ENCODE measurements around the gene PLSCR1. TPM values are rescaled to one million over a fixed set of nuclear protein-coding genes. Genes with fewer than 3 reads are reported as not detected.

PLSCR1 gene
- total and polyA plus RNA-seq, 10 donors: 42.4 to 267 (median 179) TPM

GRCh38 chr3:146511402-146512134 is 32.8 kb downstream of the PLSCR1 start:
- Histone ChIP-seq H3K27me3 (replicated peaks in 1 of 7) (no peaks in the 10 kb centered on the region), H3K4me3 (no peak overlapping the region), H3K4me1 (peaks cover 0 to 18% (median 7%) of the 10 kb centered on the region in 6 donors), H3K9me3 (no peaks in the 10 kb centered on the region), H3K36me3 (peaks cover 0 to 60% (median 31%) of the 10 kb centered on the region in 6 donors), H3K27ac (peak overlapping the region in 1 of 8 donors; percentile 1)
- 86 to 94% (median 90%) methylated on average over 3 of the region's 3 CpGs for WGBS, 5 donors
- intact Hi-C loops (cut with DNase I; ENCODE audit: low total_unique reads): no loop called here
- no peak for TF ChIP-seq POLR2A (IDR thresholded peaks at IDR 0.05)
- TF ChIP-seq CTCF (IDR thresholded peaks at IDR 0.05 in 8 of 11, conservative IDR thresholded peaks at IDR 0.05 in 3 of 11): no peak
- no peak for TF ChIP-seq POLR2AphosphoS5 (IDR thresholded peaks at IDR 0.05)
- DNase-seq: no peak

DNA sequence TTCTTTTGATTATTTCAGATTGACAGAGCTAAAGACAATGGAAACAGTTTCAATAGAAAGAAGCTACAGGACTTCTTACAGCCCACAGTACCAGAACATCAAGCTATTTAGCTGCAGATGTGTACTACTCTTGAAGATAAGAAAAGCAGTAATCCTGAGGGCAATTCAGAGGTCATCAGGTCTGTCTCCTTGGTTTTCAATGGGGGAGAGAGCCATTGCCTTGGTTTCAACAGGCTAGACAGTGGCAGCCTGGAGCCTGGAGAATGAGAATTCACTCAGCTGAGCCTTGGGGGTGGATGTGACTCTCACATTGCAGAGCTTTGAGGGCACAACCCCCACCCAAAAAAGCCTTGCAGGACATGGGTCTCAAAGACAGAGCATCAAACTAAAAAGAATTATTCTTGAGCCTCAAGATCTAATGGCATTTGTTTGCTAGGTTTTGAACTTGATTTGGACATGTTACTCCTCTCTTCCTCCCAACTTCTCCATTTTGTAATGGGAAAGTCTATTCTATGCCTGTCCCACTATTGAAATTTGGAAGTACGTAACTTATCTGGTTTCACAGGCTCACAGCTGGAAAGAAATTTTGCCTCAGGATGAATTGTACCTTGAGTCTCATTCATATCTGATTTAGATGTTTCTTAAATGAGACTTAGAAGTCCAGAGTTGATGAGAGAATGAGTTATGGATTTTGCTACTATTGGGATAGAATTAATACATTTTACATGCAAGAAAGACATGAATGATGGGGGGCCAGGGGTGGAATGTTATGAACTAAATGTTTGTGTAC is 36.9 kb downstream of the PLSCR1 start:
- 83 to 93% (median 89%) methylated on average over 1 of the region's 1 CpG for WGBS, 5 donors
- Histone ChIP-seq H3K27ac (peak overlapping the region in 7 of 8 donors; percentile 53 to 70 (median 60)), H3K4me3 (no peak overlapping the region), H3K27me3 (replicated peaks in 1 of 7) (no peaks in the 10 kb centered on the region), H3K36me3 (peaks cover 0 to 19% (median 0%) of the 10 kb centered on the region in 6 donors), H3K4me1 (peaks cover 0 to 26% (median 9%) of the 10 kb centered on the region in 6 donors), H3K9me3 (no peaks in the 10 kb centered on the region)
- intact Hi-C loops (cut with DNase I; ENCODE audit: low total_unique reads): no loop called here
- TF ChIP-seq CTCF (IDR thresholded peaks at IDR 0.05 in 8 of 11, conservative IDR thresholded peaks at IDR 0.05 in 3 of 11) (no peak), POLR2AphosphoS5 (IDR thresholded peaks at IDR 0.05) (peak in 1 of 3 donors; percentile 7), POLR2A (IDR thresholded peaks at IDR 0.05) (no peak)
- no peak for DNase-seq

GRCh38 chr3:146505516-146505915 is 38.9 kb downstream of the PLSCR1 start:
- 90 to 100% (median 100%) methylated on average over 1 of the region's 1 CpG for WGBS, 5 donors
- Histone ChIP-seq H3K4me1 (peaks cover 0 to 26% (median 9%) of the 10 kb centered on the region in 6 donors), H3K4me3 (no peak overlapping the region), H3K27ac (peak overlapping the region in 1 of 8 donors; percentile 70), H3K27me3 (replicated peaks in 1 of 7) (no peaks in the 10 kb centered on the region), H3K9me3 (no peaks in the 10 kb centered on the region), H3K36me3 (no peaks in the 10 kb centered on the region)
- TF ChIP-seq POLR2A (IDR thresholded peaks at IDR 0.05) (no peak), POLR2AphosphoS5 (IDR thresholded peaks at IDR 0.05) (no peak), CTCF (IDR thresholded peaks at IDR 0.05 in 8 of 11, conservative IDR thresholded peaks at IDR 0.05 in 3 of 11) (no peak)
- intact Hi-C loops (cut with DNase I; ENCODE audit: low total_unique reads): no loop called here
- DNase-seq: no peak
